Bronchial epithelial cell (primary cell): Measurements from ENCODE around the gene MTHFR. TPM values are rescaled to one million over a fixed set of nuclear protein-coding genes. Genes with fewer than 3 reads are reported as not detected.

ENCODE experiments used
- DNase-seq: peaks from one replicate; pipeline ENCODE4 v3.0.0-alpha.2; 2010; ENCODE audit warnings: low read depth
- FAIRE-seq: peaks from 2 replicates; lab custom pipeline; 2011; peaks lifted over from hg19 to GRCh38; lab: Jason Lieb, UNC
- H3K27me3 ChIP-seq: 2 replicates; pipeline ENCODE4 v1.5.1; 2011; ENCODE audit warnings: low read length; ENCODE audit not compliant: control insufficient read depth, insufficient read depth
- H3K36me3 ChIP-seq: 2 replicates; pipeline ENCODE4 v1.5.1; 2011; ENCODE audit warnings: low read length; ENCODE audit not compliant: control insufficient read depth, insufficient read depth
- H3K4me3 ChIP-seq: 2 replicates; pipeline ENCODE4 v1.5.1; 2011; ENCODE audit warnings: mild to moderate bottlenecking, low read depth, low read length, control low read depth
- total RNA-seq: library from RNA; depleted of rRNA; stranded (reverse); fragments of >200 nt; gene quantifications from 2 replicates; pipeline ENCODE4 v1.2.1, GENCODE V29; 2014
- TF ChIP-seq, protein P1 (sequence below): IDR thresholded peaks from 2 replicates; pipeline ENCODE4 v1.5.1; 2011; ENCODE audit warnings: mild to moderate bottlenecking, moderate library complexity, low read length, control low read depth, inconsistent platforms; ENCODE audit not compliant: insufficient read depth, severe bottlenecking

MTHFR gene
- total RNA-seq, 1 donor from 2014 or later: 16.3 TPM

GRCh38 chr1:11826946-11827345 lies 21.2 kb upstream of the MTHFR start:
- DNase-seq (no peak), FAIRE-seq (no peak)
- Histone ChIP-seq H3K36me3 (peaks cover 25% of the 10 kb centered on the region), H3K4me3 (no peak overlapping the region), H3K27me3 (no peaks in the 10 kb centered on the region)
- TF ChIP-seq, protein P1, sequence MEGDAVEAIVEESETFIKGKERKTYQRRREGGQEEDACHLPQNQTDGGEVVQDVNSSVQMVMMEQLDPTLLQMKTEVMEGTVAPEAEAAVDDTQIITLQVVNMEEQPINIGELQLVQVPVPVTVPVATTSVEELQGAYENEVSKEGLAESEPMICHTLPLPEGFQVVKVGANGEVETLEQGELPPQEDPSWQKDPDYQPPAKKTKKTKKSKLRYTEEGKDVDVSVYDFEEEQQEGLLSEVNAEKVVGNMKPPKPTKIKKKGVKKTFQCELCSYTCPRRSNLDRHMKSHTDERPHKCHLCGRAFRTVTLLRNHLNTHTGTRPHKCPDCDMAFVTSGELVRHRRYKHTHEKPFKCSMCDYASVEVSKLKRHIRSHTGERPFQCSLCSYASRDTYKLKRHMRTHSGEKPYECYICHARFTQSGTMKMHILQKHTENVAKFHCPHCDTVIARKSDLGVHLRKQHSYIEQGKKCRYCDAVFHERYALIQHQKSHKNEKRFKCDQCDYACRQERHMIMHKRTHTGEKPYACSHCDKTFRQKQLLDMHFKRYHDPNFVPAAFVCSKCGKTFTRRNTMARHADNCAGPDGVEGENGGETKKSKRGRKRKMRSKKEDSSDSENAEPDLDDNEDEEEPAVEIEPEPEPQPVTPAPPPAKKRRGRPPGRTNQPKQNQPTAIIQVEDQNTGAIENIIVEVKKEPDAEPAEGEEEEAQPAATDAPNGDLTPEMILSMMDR: no peak

- DNase-seq (no peak), FAIRE-seq (no peak)
- TF ChIP-seq, protein P1: no peak
- Histone ChIP-seq H3K36me3 (peaks cover 25% of the 10 kb centered on the region), H3K27me3 (no peaks in the 10 kb centered on the region), H3K4me3 (no peak overlapping the region)
Measured at GRCh38 chr1:11825131-11825530, 19.4 kb upstream of the MTHFR start.

GRCh38 chr1:11823366-11824137 lies 17.8 kb upstream of the MTHFR start:
- FAIRE-seq: no peak
- no peaks in the 10 kb centered on the region for H3K27me3 ChIP-seq
- peaks cover 20% of the 10 kb centered on the region for H3K36me3 ChIP-seq

DNA sequence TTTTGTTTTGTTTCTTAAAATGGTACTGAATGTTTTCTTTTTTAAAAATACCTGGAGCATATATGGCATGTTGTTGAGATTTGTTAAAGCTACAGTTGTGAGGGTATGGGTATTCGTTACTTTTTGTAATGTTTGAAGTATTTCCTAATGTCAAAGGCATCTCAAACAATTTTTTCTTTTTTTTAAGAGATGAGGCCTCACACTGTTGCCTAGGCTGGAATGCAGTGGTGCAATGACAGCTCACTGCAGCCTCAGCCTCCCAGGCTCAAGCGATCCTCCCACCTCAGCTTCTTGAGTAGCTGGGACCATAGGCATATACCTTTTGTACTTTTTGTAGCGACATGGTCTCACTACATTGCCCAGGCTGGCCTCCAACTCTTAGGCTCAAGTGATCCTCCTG lies 16.3 kb upstream of the MTHFR start:
- no peak for FAIRE-seq
- DNase-seq: no peak
- peaks cover 20% of the 10 kb centered on the region for H3K36me3 ChIP-seq
- no peaks in the 10 kb centered on the region for H3K27me3 ChIP-seq
- TF ChIP-seq, protein P1: no peak
- H3K4me3 ChIP-seq: no peak overlapping the region

More at GRCh38 chr1:11823366-11824137, 17.8 kb upstream of the MTHFR start:
- no peak for DNase-seq
- TF ChIP-seq, protein P1: no peak
- H3K4me3 ChIP-seq: no peak overlapping the region

- no peak overlapping the region for H3K4me3 ChIP-seq
- H3K27me3 ChIP-seq: no peaks in the 10 kb centered on the region
- TF ChIP-seq, protein P1: no peak
- H3K36me3 ChIP-seq: peaks cover 8% of the 10 kb centered on the region
- no peak for DNase-seq
- FAIRE-seq: no peak
Measured at GRCh38 chr1:11817192-11817591, 11.4 kb upstream of the MTHFR start.
